Sigmoid colon (tissue), 4 donors: ENCODE results near the gene CDON.

Source experiments
- CTCF ChIP-seq, 4 experiments: fragments of 450-650 bp in 3 of 4; fragments of 200-600 bp in 1 of 4; IDR thresholded peaks; one replicate each; pipeline ENCODE4 v1.5.1; 2016 to 2019; ENCODE audit warnings: antibody characterized with exemption in 4 of 4, mild to moderate bottlenecking in 3 of 4, moderate library complexity in 2 of 4
- POLR2A ChIP-seq, 2 donors: fragments of 450-650 bp; IDR thresholded peaks; one replicate each; pipeline ENCODE4 v1.6.1; 2016; ENCODE audit warnings: antibody characterized with exemption in 2 of 2, mild to moderate bottlenecking in 2 of 2, moderate library complexity in 2 of 2
- POLR2AphosphoS5 ChIP-seq, 4 donors: sonication (generic); formaldehyde crosslinking; IDR thresholded peaks; one replicate each; pipeline ENCODE4 v1.6.1; 2017; ENCODE audit warnings: antibody characterized with exemption in 4 of 4

- TF ChIP-seq POLR2AphosphoS5 (IDR thresholded peaks at IDR 0.05) (no peak), CTCF (IDR thresholded peaks at IDR 0.05) (no peak), POLR2A (IDR thresholded peaks at IDR 0.05) (no peak)
Observed at GRCh38 chr11:125925247-125925740, 137.4 kb downstream of the CDON start.
